Measurements from ENCODE around the gene FN1. TPM values are rescaled to one million over a fixed set of nuclear protein-coding genes. Genes with fewer than 3 reads are reported as not detected.
"Not testable (repeated sequence)": the region's sequence is repeated elsewhere in the genome, so short reads cannot be mapped to it uniquely, and the experiment has no call there.

Gene FN1
- total RNA-seq, 2 donors from 2014 or later: 84.2 to 257 TPM

DNA sequence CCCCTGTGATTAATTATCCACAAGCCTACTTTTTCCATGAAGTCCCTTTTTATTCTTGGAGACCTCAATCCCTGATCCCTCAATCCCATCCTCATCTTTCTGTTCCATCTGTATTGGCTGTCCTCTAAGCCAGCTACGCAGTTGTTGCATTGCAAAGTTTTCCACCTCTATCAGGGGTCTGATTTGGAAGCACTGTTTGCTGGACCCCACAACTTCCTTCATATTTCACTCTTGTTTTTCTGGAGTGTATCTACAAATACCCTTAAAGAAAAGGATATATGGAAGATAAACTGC lies 22.4 kb downstream of the FN1 start:
- Histone ChIP-seq H3K4me3 (no peak overlapping the region), H3K27ac (no peak overlapping the region), H3K27me3 (replicated peaks; ENCODE audit: insufficient read depth) (no peaks in the 10 kb centered on the region), H3K9me3 (no peaks in the 10 kb centered on the region), H3K36me3 (no peaks in the 10 kb centered on the region), H3K4me1 (replicated peaks) (no peaks in the 10 kb centered on the region)
- TF ChIP-seq POLR2AphosphoS5 (IDR thresholded peaks at IDR 0.05): no peak
- TF ChIP-seq POLR2A (IDR thresholded peaks at IDR 0.05): no peak
- no peak for TF ChIP-seq CTCF (IDR thresholded peaks at IDR 0.05)
- DNase-seq (ENCODE audit: low spot score): no peak
- intact Hi-C loops (cut with DNase I): no loop called here
- 100% methylated on average over 1 of the region's 1 CpG for WGBS

DNA sequence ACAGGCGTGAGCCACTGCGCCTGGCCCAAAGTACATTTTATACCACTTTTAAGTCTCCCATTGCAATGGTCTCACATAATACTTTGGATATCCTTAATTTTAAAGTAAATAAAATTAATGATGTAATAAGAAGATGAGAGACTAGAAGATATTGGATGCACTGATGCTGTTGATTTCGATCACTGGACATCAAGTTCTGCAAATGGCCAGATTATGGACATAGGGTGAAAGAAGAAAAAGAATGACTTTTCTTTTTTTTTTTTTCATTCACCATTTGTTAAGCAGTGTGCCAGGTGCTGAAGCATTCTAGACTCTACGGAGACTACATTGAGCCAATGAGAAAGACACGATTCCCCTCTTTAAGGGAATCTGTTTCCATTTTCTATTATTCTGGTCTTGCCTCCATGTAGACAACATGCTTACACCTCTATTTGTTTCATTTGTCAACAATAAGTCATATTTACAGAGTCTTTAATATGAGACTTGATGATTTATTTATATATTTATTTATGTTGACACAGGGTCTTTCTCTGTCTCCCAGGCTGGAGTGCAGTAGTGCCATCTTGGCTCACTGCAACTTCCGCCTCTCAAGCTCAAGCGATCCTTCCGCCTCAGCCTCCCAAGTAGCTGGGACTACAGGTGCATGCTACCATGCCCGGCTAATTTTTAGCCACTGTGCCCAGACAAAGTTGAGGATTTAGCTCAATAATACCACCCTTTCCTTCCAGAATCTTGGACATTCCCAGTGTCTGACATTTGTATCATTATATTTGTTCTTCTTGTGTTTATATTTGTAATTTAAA lies 23.7 kb downstream of the FN1 start:
- Histone ChIP-seq H3K27me3 (replicated peaks; ENCODE audit: insufficient read depth) (no peaks in the 10 kb centered on the region), H3K36me3 (no peaks in the 10 kb centered on the region), H3K27ac (no peak overlapping the region), H3K9me3 (no peaks in the 10 kb centered on the region), H3K4me1 (replicated peaks) (no peaks in the 10 kb centered on the region), H3K4me3 (no peak overlapping the region)
- WGBS: 98% methylated on average over 9 of the region's 9 CpGs
- TF ChIP-seq CTCF (IDR thresholded peaks at IDR 0.05) (no peak), POLR2AphosphoS5 (IDR thresholded peaks at IDR 0.05) (no peak), POLR2A (IDR thresholded peaks at IDR 0.05) (no peak)
- DNase-seq (ENCODE audit: low spot score): no peak
- intact Hi-C loops (cut with DNase I): no loop called here

- no peak for TF ChIP-seq POLR2AphosphoS5 (IDR thresholded peaks at IDR 0.05)
- no peak for TF ChIP-seq POLR2A (IDR thresholded peaks at IDR 0.05)
- TF ChIP-seq CTCF (IDR thresholded peaks at IDR 0.05): no peak
- no peak overlapping the region for H3K4me3 ChIP-seq
- H3K4me1 ChIP-seq (replicated peaks): no peaks in the 10 kb centered on the region
- no peaks in the 10 kb centered on the region for H3K36me3 ChIP-seq
- no peak for DNase-seq (ENCODE audit: low spot score)
- no peaks in the 10 kb centered on the region for H3K27me3 ChIP-seq (replicated peaks; ENCODE audit: insufficient read depth)
- WGBS: 0% methylated on average over 1 of the region's 1 CpG
- H3K27ac ChIP-seq: no peak overlapping the region
- intact Hi-C loops (cut with DNase I): no loop called here
- no peaks in the 10 kb centered on the region for H3K9me3 ChIP-seq
Measured at GRCh38 chr2:215410932-215411285, 25.0 kb downstream of the FN1 start.

DNA sequence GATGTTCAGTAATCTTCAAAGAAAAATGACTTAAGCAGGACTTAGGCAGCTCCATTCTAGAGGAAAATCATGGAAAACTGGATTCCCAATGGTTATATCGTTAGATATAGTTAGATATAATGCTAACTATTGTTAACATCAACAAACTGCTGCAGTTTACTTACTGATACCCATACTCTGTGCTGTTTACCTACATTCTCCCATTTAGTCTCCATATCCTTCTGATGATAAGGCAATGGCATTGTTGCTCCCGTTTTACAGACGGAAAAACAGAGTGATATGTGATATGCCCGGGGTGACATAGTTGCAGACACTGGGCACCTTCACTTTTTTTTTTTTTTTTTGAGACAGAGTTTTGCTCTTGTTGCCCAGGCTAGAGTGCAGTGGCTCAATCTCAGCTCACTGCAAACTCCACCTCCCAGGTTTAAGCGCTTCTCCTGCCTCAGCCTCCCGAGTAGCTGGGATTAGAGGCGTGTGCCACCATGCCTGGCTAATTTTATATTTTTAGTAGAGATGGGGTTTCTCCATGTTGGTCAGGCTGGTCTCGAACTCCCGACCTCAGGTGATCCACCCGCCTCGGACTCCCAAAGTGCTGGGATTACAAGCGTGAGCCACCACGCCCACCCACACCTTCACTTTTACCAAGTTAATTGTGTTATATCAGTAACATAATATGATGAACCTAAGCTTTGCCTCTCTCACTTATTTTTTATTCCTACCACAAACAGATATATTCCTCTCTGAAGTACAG lies 25.5 kb downstream of the FN1 start:
- H3K27me3 ChIP-seq (replicated peaks; ENCODE audit: insufficient read depth); H3K4me3 ChIP-seq; H3K9me3 ChIP-seq; intact Hi-C loops (cut with DNase I); DNase-seq (ENCODE audit: low spot score); H3K4me1 ChIP-seq (replicated peaks); H3K27ac ChIP-seq; H3K36me3 ChIP-seq: not testable (repeated sequence)
- 94% methylated on average over 13 of the region's 13 CpGs for WGBS

GRCh38 chr2:215409331-215410127 lies 26.3 kb downstream of the FN1 start:
- Histone ChIP-seq H3K9me3 (no peaks in the 10 kb centered on the region), H3K27me3 (replicated peaks; ENCODE audit: insufficient read depth) (no peaks in the 10 kb centered on the region), H3K36me3 (no peaks in the 10 kb centered on the region), H3K4me3 (no peak overlapping the region), H3K27ac (no peak overlapping the region), H3K4me1 (replicated peaks) (no peaks in the 10 kb centered on the region)
- intact Hi-C loops (cut with DNase I): no loop called here
- no peak for TF ChIP-seq POLR2A (IDR thresholded peaks at IDR 0.05)
- no peak for DNase-seq (ENCODE audit: low spot score)
- 96% methylated on average over 18 of the region's 18 CpGs for WGBS

DNA sequence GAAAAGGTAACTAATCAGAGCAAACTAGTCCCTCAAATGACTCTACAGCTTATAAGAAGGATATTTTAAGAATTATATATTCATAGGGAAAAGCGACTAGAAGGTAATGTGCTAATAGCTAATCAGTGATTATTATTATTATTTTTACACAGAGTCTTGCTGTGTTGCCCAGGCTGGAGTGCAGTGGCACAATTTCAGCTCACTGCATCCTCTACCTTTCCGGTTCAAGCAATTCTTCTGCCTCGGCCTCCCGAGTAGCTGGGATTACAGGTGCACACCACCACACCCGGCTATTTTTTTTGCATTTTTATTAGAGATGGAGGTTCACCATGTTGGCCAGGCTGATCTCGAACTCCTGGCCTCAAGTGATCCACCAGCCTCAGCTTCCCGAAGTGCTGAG lies 27.4 kb downstream of the FN1 start:
- H3K9me3 ChIP-seq; H3K4me3 ChIP-seq; intact Hi-C loops (cut with DNase I); H3K36me3 ChIP-seq; H3K27ac ChIP-seq; H3K4me1 ChIP-seq (replicated peaks); H3K27me3 ChIP-seq (replicated peaks; ENCODE audit: insufficient read depth); DNase-seq (ENCODE audit: low spot score): not testable (repeated sequence)
- 96% methylated on average over 7 of the region's 7 CpGs for WGBS

Data from prostate gland (tissue), 2 donors.